GM18507 (cell line): ENCODE results near the gene ANO7.
"Not testable (repeated sequence)": the region's sequence is repeated elsewhere in the genome, so short reads cannot be mapped to it uniquely, and the experiment has no call there.

Experiments used
- DNase-seq: peaks from one replicate; pipeline ENCODE4 v3.0.0; 2011; ENCODE audit warnings: low read depth; ENCODE audit not compliant: insufficient read length; ENCODE audit errors: extremely low spot score
- FAIRE-seq: peaks from 2 replicates; lab custom pipeline; 2011; peaks lifted over from hg19 to GRCh38; lab: Jason Lieb, UNC

The ANO7 gene

GRCh38 chr2:241187918-241188234, 601 bp upstream of the ANO7 start:
- DNase-seq (no peak), FAIRE-seq (no peak)

- no peak for DNase-seq
- no peak for FAIRE-seq
Observed at GRCh38 chr2:241189093-241189855, 797 bp downstream of the ANO7 start.

- FAIRE-seq, result no peak
Observed at GRCh38 chr2:241189856-241190201, 1.4 kb downstream of the ANO7 start.

GRCh38 chr2:241190291-241190981, 2.0 kb downstream of the ANO7 start:
- FAIRE-seq (no peak), DNase-seq (no peak)

More at GRCh38 chr2:241189856-241190201, 1.4 kb downstream of the ANO7 start:
- DNase-seq, result no peak

GRCh38 chr2:241191081-241191480, 2.6 kb downstream of the ANO7 start:
- FAIRE-seq (no peak), DNase-seq (no peak)

- FAIRE-seq (no peak), DNase-seq (no peak)
Observed at GRCh38 chr2:241193271-241193670, 4.8 kb downstream of the ANO7 start.

- no peak for FAIRE-seq
- no peak for DNase-seq
Observed at GRCh38 chr2:241194811-241195210, 6.3 kb downstream of the ANO7 start.

- FAIRE-seq (no peak), DNase-seq (no peak)
Observed at GRCh38 chr2:241195506-241196130, 7.1 kb downstream of the ANO7 start.

- not testable (repeated sequence) for FAIRE-seq, DNase-seq
Observed at GRCh38 chr2:241197246-241197645, 8.8 kb downstream of the ANO7 start.

GRCh38 chr2:241197947-241198346, 9.5 kb downstream of the ANO7 start:
- DNase-seq (no peak), FAIRE-seq (no peak)

GRCh38 chr2:241198381-241199279, 10.2 kb downstream of the ANO7 start:
- FAIRE-seq (no peak), DNase-seq (no peak)

GRCh38 chr2:241199286-241199685, 10.8 kb downstream of the ANO7 start:
- FAIRE-seq, result no peak
- DNase-seq, result no peak

GRCh38 chr2:241199897-241200821, 11.7 kb downstream of the ANO7 start:
- DNase-seq, result no peak
- FAIRE-seq, result no peak

- no peak for FAIRE-seq
Observed at GRCh38 chr2:241200822-241201395, 12.4 kb downstream of the ANO7 start.

GRCh38 chr2:241201445-241202267, 13.2 kb downstream of the ANO7 start:
- FAIRE-seq (no peak), DNase-seq (no peak)

More at GRCh38 chr2:241200822-241201395, 12.4 kb downstream of the ANO7 start:
- DNase-seq, result no peak

GRCh38 chr2:241202268-241202585, 13.8 kb downstream of the ANO7 start:
- FAIRE-seq (no peak), DNase-seq (no peak)

- no peak for DNase-seq
- FAIRE-seq, result no peak
Observed at GRCh38 chr2:241202681-241203080, 14.2 kb downstream of the ANO7 start.
